ENCODE data around the gene SHANK1. TPM values are rescaled to one million over a fixed set of nuclear protein-coding genes. Genes with fewer than 3 reads are reported as not detected.

SHANK1 gene
- total RNA-seq, 4 donors from 2014 or later: 0.10 to 0.45 TPM; not detected in 2

- H3K36me3 ChIP-seq: no peaks in the 10 kb centered on the region
- no peak overlapping the region for H3K4me3 ChIP-seq (replicated peaks in 1 of 3)
- H3K27ac ChIP-seq: no peak overlapping the region
- H3K9me3 ChIP-seq: no peaks in the 10 kb centered on the region
- intact Hi-C loops (cut with DNase I): no loop called here
- no peak for DNase-seq
- no peaks in the 10 kb centered on the region for H3K27me3 ChIP-seq
- no peaks in the 10 kb centered on the region for H3K4me1 ChIP-seq
- TF ChIP-seq POLR2A (IDR thresholded peaks at IDR 0.05) (no peak), CTCF (IDR thresholded peaks at IDR 0.05) (no peak)
- 75% methylated on average over 10 of the region's 10 CpGs for WGBS, 2 donors
Observed at GRCh38 chr19:50745221-50745620, 25.6 kb upstream of the SHANK1 start.

GRCh38 chr19:50743537-50743936 lies 23.9 kb upstream of the SHANK1 start:
- 86 to 93% methylated on average over 6 of the region's 6 CpGs for WGBS, 2 donors
- no peaks in the 10 kb centered on the region for H3K4me1 ChIP-seq

GRCh38 chr19:50741179-50741933 lies 21.8 kb upstream of the SHANK1 start:
- intact Hi-C loops (cut with DNase I): no loop called here
- TF ChIP-seq CTCF (IDR thresholded peaks at IDR 0.05) (no peak), POLR2A (IDR thresholded peaks at IDR 0.05) (no peak)
- no peak overlapping the region for H3K4me3 ChIP-seq (replicated peaks in 1 of 3)
- no peaks in the 10 kb centered on the region for H3K9me3 ChIP-seq
- no peaks in the 10 kb centered on the region for H3K4me1 ChIP-seq
- H3K36me3 ChIP-seq: no peaks in the 10 kb centered on the region
- no peak overlapping the region for H3K27ac ChIP-seq
- DNase-seq: no peak
- H3K27me3 ChIP-seq: no peaks in the 10 kb centered on the region
- WGBS, 2 donors: 65 to 70% methylated on average over 18 of the region's 18 CpGs

More at GRCh38 chr19:50743537-50743936, 23.9 kb upstream of the SHANK1 start:
- TF ChIP-seq CTCF (IDR thresholded peaks at IDR 0.05) (no peak), POLR2A (IDR thresholded peaks at IDR 0.05) (no peak)
- H3K9me3 ChIP-seq: no peaks in the 10 kb centered on the region
- intact Hi-C loops (cut with DNase I): no loop called here
- H3K36me3 ChIP-seq: no peaks in the 10 kb centered on the region
- no peak overlapping the region for H3K27ac ChIP-seq
- no peak overlapping the region for H3K4me3 ChIP-seq (replicated peaks in 1 of 3)
- no peaks in the 10 kb centered on the region for H3K27me3 ChIP-seq
- no peak for DNase-seq

- Histone ChIP-seq H3K4me3 (replicated peaks in 1 of 3) (no peak overlapping the region), H3K4me1 (no peaks in the 10 kb centered on the region), H3K9me3 (no peaks in the 10 kb centered on the region), H3K27me3 (no peaks in the 10 kb centered on the region), H3K27ac (no peak overlapping the region), H3K36me3 (no peaks in the 10 kb centered on the region)
- intact Hi-C loops (cut with DNase I): no loop called here
- no peak for DNase-seq
- 60 to 66% methylated on average over 11 of the region's 11 CpGs for WGBS, 2 donors
- TF ChIP-seq POLR2A (IDR thresholded peaks at IDR 0.05) (no peak), CTCF (IDR thresholded peaks at IDR 0.05) (no peak)
Observed at GRCh38 chr19:50739914-50740426, 20.4 kb upstream of the SHANK1 start.

GRCh38 chr19:50739132-50739913 lies 19.7 kb upstream of the SHANK1 start:
- intact Hi-C loops (cut with DNase I): no loop called here
- Histone ChIP-seq H3K9me3 (no peaks in the 10 kb centered on the region), H3K36me3 (no peaks in the 10 kb centered on the region), H3K4me1 (no peaks in the 10 kb centered on the region), H3K27me3 (no peaks in the 10 kb centered on the region), H3K27ac (no peak overlapping the region), H3K4me3 (replicated peaks in 1 of 3) (no peak overlapping the region)
- no peak for DNase-seq
- 76 to 77% methylated on average over 23 of the region's 23 CpGs for WGBS, 2 donors
- no peak for TF ChIP-seq CTCF (IDR thresholded peaks at IDR 0.05)
- no peak for TF ChIP-seq POLR2A (IDR thresholded peaks at IDR 0.05)

Data from thyroid gland (tissue), 4 donors.